H9 (cell line): ENCODE measurements around the gene OVOL1. TPM values are rescaled to one million over a fixed set of nuclear protein-coding genes. Genes with fewer than 3 reads are reported as not detected.

ENCODE experiments used
- DNase-seq: peaks from one replicate; pipeline ENCODE4 v3.0.0-alpha.2; 2017
- H2AFZ ChIP-seq: one replicate; pipeline ENCODE4 v1.6.1; 2013; ENCODE audit warnings: mild to moderate bottlenecking, low read length, control low read depth, moderate library complexity
- H2AK5ac ChIP-seq: 2 replicates; pipeline ENCODE4 v1.6.1; 2013; ENCODE audit warnings: low read length, control low read depth, mixed read lengths; ENCODE audit not compliant: insufficient read length
- H2BK120ac ChIP-seq: one replicate; pipeline ENCODE4 v1.6.1; 2013; ENCODE audit warnings: low read depth, mild to moderate bottlenecking, low read length, control low read depth, inconsistent platforms; ENCODE audit not compliant: poor library complexity, severe bottlenecking
- H2BK12ac ChIP-seq: 2 replicates; pipeline ENCODE4 v1.6.1; 2013; ENCODE audit warnings: low read length, control low read depth, mixed read lengths, low read depth; ENCODE audit not compliant: insufficient read length
- H2BK15ac ChIP-seq: 2 replicates; pipeline ENCODE4 v1.6.1; 2013; ENCODE audit warnings: low read depth, low read length, control low read depth
- H2BK20ac ChIP-seq: one replicate; pipeline ENCODE4 v1.6.1; 2013; ENCODE audit warnings: low read depth, mild to moderate bottlenecking, low read length, control low read depth, inconsistent platforms; ENCODE audit not compliant: poor library complexity, severe bottlenecking
- H2BK5ac ChIP-seq: 2 replicates; pipeline ENCODE4 v1.6.1; 2013; ENCODE audit warnings: low read length, control low read depth, mixed read lengths; ENCODE audit not compliant: insufficient read length
- H3K14ac ChIP-seq: 2 replicates; pipeline ENCODE4 v1.6.1; 2013; ENCODE audit warnings: low read length, control low read depth; ENCODE audit not compliant: insufficient read depth
- H3K18ac ChIP-seq: 2 replicates; pipeline ENCODE4 v1.6.1; 2013; ENCODE audit warnings: low read depth, mild to moderate bottlenecking, mixed read lengths, low read length, control low read depth; ENCODE audit not compliant: insufficient read length
- H3K23ac ChIP-seq: 2 replicates; pipeline ENCODE4 v1.6.1; 2013; ENCODE audit warnings: low read length, control low read depth, mixed read lengths, low read depth; ENCODE audit not compliant: insufficient read length
- H3K23me2 ChIP-seq: 2 replicates; pipeline ENCODE4 v1.6.1; 2013; ENCODE audit warnings: low read depth, mild to moderate bottlenecking, mixed read lengths, low read length, control low read depth; ENCODE audit not compliant: insufficient read length, poor library complexity, severe bottlenecking
- H3K27ac ChIP-seq: 2 replicates; pipeline ENCODE4 v1.5.1; 2013; ENCODE audit warnings: low read length, control low read depth, mixed read lengths, low read depth; ENCODE audit not compliant: insufficient read length
- H3K27me3 ChIP-seq: 2 replicates; pipeline ENCODE4 v1.6.1; 2013; ENCODE audit warnings: low read length, control low read depth, inconsistent platforms; ENCODE audit not compliant: insufficient read depth
- H3K4ac ChIP-seq: 2 replicates; pipeline ENCODE4 v1.6.1; 2013; ENCODE audit warnings: low read depth, mild to moderate bottlenecking, control low read depth, inconsistent platforms, low read length, moderate library complexity
- H3K4me1 ChIP-seq: 2 replicates; pipeline ENCODE4 v1.6.1; 2013; ENCODE audit warnings: low read length, control low read depth, inconsistent platforms; ENCODE audit not compliant: insufficient read depth
- H3K4me2 ChIP-seq: 2 replicates; pipeline ENCODE4 v1.6.1; 2013; ENCODE audit warnings: low read length, control low read depth, mixed read lengths; ENCODE audit not compliant: insufficient read length, insufficient read depth
- H3K56ac ChIP-seq: 2 replicates; pipeline ENCODE4 v1.6.1; 2013; ENCODE audit warnings: low read depth, mild to moderate bottlenecking, mixed read lengths, low read length, control low read depth; ENCODE audit not compliant: insufficient read length
- H3K79me1 ChIP-seq: 2 replicates; pipeline ENCODE4 v1.6.1; 2013; ENCODE audit warnings: low read depth, mild to moderate bottlenecking, moderate library complexity, low read length, control low read depth, inconsistent platforms; ENCODE audit not compliant: insufficient read depth, poor library complexity, severe bottlenecking
- H3K79me2 ChIP-seq: 2 replicates; pipeline ENCODE4 v1.6.1; 2013; ENCODE audit warnings: low read length, control low read depth, inconsistent platforms; ENCODE audit not compliant: insufficient read depth
- H3K9ac ChIP-seq: 2 replicates; pipeline ENCODE4 v1.6.1; 2013; ENCODE audit warnings: low read length, control low read depth, mixed read lengths; ENCODE audit not compliant: insufficient read length; ENCODE audit errors: extremely low read depth
- H3K9me3 ChIP-seq: one replicate; pipeline ENCODE4 v1.6.1; 2013; ENCODE audit warnings: low read depth, low read length, inconsistent platforms; ENCODE audit not compliant: control insufficient read depth
- H3T11ph ChIP-seq: one replicate; pipeline ENCODE4 v1.6.1; 2013; ENCODE audit warnings: mild to moderate bottlenecking, low read length, control low read depth, inconsistent platforms
- H4K20me1 ChIP-seq: one replicate; pipeline ENCODE4 v1.6.1; 2013; ENCODE audit not compliant: control insufficient read depth, insufficient read length, insufficient read depth
- H4K5ac ChIP-seq: 2 replicates; pipeline ENCODE4 v1.6.1; 2013; ENCODE audit warnings: low read depth, mild to moderate bottlenecking, mixed read lengths, low read length, control low read depth; ENCODE audit not compliant: insufficient read length
- H4K8ac ChIP-seq: replicated peaks from 2 replicates; pipeline ENCODE4 v1.6.1; 2013; ENCODE audit warnings: low read length, control low read depth, mixed read lengths, low read depth; ENCODE audit not compliant: insufficient read length
- H4K91ac ChIP-seq: 2 replicates; pipeline ENCODE4 v1.6.1; 2013; ENCODE audit warnings: low read depth, mild to moderate bottlenecking, moderate library complexity, mixed read lengths, low read length, control low read depth; ENCODE audit not compliant: insufficient read length
- H3K27ac Mint-ChIP-seq, 3 experiments: 2 replicates in 2 of 3; 3 replicates in 1 of 3; pipeline ENCODE4 v1.8.0; 2020 to 2021; ENCODE audit warnings: mixed read lengths in 3 of 3, mild to moderate bottlenecking in 1 of 3, moderate library complexity in 1 of 3
- H3K27me3 Mint-ChIP-seq: 2 replicates; pipeline ENCODE4 v1.8.0; 2021; ENCODE audit warnings: low read depth, mild to moderate bottlenecking, moderate library complexity, mixed read lengths
- H3K36me3 Mint-ChIP-seq, 3 experiments: 2 replicates in 2 of 3; 3 replicates in 1 of 3; pipeline ENCODE4 v1.8.0; 2020 to 2021; ENCODE audit warnings: low read depth in 3 of 3, mixed read lengths in 3 of 3; ENCODE audit not compliant: insufficient read depth in 1 of 3
- H3K4me1 Mint-ChIP-seq, 2 experiments: 2 replicates each; pipeline ENCODE4 v1.8.0; 2020; ENCODE audit warnings: mixed read lengths in 2 of 2
- H3K4me3 Mint-ChIP-seq, 2 experiments: 2 replicates in 1 of 2; 3 replicates in 1 of 2; pipeline ENCODE4 v1.8.0; 2020 to 2021; ENCODE audit warnings: mild to moderate bottlenecking in 2 of 2, mixed read lengths in 2 of 2, moderate library complexity in 1 of 2
- H3K9me3 Mint-ChIP-seq, 2 experiments: 2 replicates in 1 of 2; 3 replicates in 1 of 2; pipeline ENCODE4 v1.8.0; 2020; ENCODE audit warnings: mild to moderate bottlenecking in 2 of 2, mixed read lengths in 2 of 2, moderate library complexity in 1 of 2
- WGBS: extraction: QIAGEN DNeasy Blood & Tissue Kit; methylation state at CpG from one replicate; pipeline ENCODE4 v1.1.7; 2013; ENCODE audit warnings: missing lambda C conversion rate, low lambda C conversion rate, mixed read lengths; ENCODE audit not compliant: insufficient read length; ENCODE audit errors: extremely low coverage; 5-methylcytosine and 5-hydroxymethylcytosine counted together
- total RNA-seq: library from RNA; stranded (reverse); gene quantifications from 2 replicates; pipeline ENCODE4 v1.2.1, GENCODE V29; 2021
- TF ChIP-seq, protein P1 (sequence below): fragments of 200-600 bp; sonication (generic); conservative IDR thresholded peaks from 3 replicates; pipeline ENCODE4 v1.8.0; 2021; ENCODE audit warnings: antibody characterized with exemption, mild to moderate bottlenecking

Gene OVOL1
- total RNA-seq, 1 experiment from 2014 or later, result 5.1 TPM

DNA sequence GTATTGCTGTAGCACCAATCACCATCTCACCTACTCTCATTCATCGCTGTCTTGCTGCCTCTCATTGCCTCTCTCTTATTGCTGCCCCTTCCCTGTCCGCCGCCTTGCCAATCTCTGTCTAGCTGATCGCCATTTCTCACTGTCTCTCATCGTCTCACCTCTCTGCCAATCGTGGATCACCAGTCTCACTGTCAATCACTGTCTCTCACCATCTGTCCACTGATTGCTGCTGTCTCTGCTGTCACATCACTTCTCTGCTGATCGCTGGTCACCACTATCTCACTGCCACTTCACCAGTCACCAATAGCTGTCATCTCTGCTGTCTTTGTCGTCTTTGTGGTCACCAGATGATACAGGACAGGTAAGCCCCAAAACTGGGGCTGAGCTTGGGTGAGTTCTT is 45.7 kb upstream of the OVOL1 start:
- no CpG with 5 or more reads among the region's 8 CpGs for WGBS
- no peak overlapping the region for H2BK120ac ChIP-seq
- H3K27me3 ChIP-seq, result no peaks in the 10 kb centered on the region

More for the DNA sequence above, 45.7 kb upstream of the OVOL1 start:
- no peak overlapping the region for H3K9ac ChIP-seq
- peaks cover 4% of the 10 kb centered on the region for H3K9me3 ChIP-seq
- H3K36me3 Mint-ChIP-seq, result no peaks in the 10 kb centered on the region
- H3K4me1 Mint-ChIP-seq, result no peaks in the 10 kb centered on the region
- peaks cover 37% of the 10 kb centered on the region for H3K27me3 Mint-ChIP-seq
- no peaks in the 10 kb centered on the region for H3K4me1 ChIP-seq
- H4K20me1 ChIP-seq, result no peaks in the 10 kb centered on the region
- H2BK15ac ChIP-seq, result no peak overlapping the region
- H3K23me2 ChIP-seq, result no peaks in the 10 kb centered on the region
- H3T11ph ChIP-seq, result no peak overlapping the region
- no peak overlapping the region for H3K23ac ChIP-seq
- no peak overlapping the region for H4K5ac ChIP-seq
- no peak overlapping the region for H3K18ac ChIP-seq
- TF ChIP-seq, protein P1, sequence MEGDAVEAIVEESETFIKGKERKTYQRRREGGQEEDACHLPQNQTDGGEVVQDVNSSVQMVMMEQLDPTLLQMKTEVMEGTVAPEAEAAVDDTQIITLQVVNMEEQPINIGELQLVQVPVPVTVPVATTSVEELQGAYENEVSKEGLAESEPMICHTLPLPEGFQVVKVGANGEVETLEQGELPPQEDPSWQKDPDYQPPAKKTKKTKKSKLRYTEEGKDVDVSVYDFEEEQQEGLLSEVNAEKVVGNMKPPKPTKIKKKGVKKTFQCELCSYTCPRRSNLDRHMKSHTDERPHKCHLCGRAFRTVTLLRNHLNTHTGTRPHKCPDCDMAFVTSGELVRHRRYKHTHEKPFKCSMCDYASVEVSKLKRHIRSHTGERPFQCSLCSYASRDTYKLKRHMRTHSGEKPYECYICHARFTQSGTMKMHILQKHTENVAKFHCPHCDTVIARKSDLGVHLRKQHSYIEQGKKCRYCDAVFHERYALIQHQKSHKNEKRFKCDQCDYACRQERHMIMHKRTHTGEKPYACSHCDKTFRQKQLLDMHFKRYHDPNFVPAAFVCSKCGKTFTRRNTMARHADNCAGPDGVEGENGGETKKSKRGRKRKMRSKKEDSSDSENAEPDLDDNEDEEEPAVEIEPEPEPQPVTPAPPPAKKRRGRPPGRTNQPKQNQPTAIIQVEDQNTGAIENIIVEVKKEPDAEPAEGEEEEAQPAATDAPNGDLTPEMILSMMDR, result no peak
- H3K14ac ChIP-seq, result no peak overlapping the region
- no peak overlapping the region for H3K27ac Mint-ChIP-seq
- H2BK5ac ChIP-seq, result no peak overlapping the region
- H4K8ac ChIP-seq, result no peak overlapping the region
- peaks cover 25 to 33% of the 10 kb centered on the region in 2 experiments for H3K9me3 Mint-ChIP-seq
- H3K4me2 ChIP-seq, result no peak overlapping the region
- no peak overlapping the region for H2AFZ ChIP-seq
- no peak overlapping the region for H3K4me3 Mint-ChIP-seq
- H4K91ac ChIP-seq, result no peak overlapping the region
- no peaks in the 10 kb centered on the region for H3K79me1 ChIP-seq
- H2BK20ac ChIP-seq, result no peak overlapping the region
- H3K4ac ChIP-seq, result no peak overlapping the region
- H2AK5ac ChIP-seq, result no peak overlapping the region
- no peak overlapping the region for H2BK12ac ChIP-seq
- H3K56ac ChIP-seq, result no peak overlapping the region
- DNase-seq, result no peak
- H3K27ac ChIP-seq, result no peak overlapping the region
- H3K79me2 ChIP-seq, result no peaks in the 10 kb centered on the region
